Stimulated activated naive CD8-positive, alpha-beta T cell treated with anti-CD3 and anti-CD28 coated beads, Interleukin-15, amount 100 ng/mL, for 72 hours (primary cell): ENCODE measurements around the gene IFT57.
"Not testable (repeated sequence)": the region's sequence is repeated elsewhere in the genome, so short reads cannot be mapped to it uniquely, and the experiment has no call there.

Experiments used
- ATAC-seq: fragments of 150-1000 bp; cut with Tn5 transposase; 2 replicates; pipeline ENCODE4 v1.10.0; 2021; ENCODE audit warnings: mild to moderate bottlenecking, moderate library complexity
- DNase-seq, 2 donors: peaks; one replicate each; pipeline ENCODE4 v3.0.0; 2021 to 2022
- H3K27ac Mint-ChIP-seq, 2 donors: one replicate each; pipeline ENCODE4 v1.8.0; 2022; ENCODE audit warnings: mild to moderate bottlenecking in 2 of 2, mixed read lengths in 2 of 2, moderate library complexity in 2 of 2
- H3K27me3 Mint-ChIP-seq: one replicate; pipeline ENCODE4 v1.8.0; 2022; ENCODE audit warnings: mixed read lengths
- H3K4me1 Mint-ChIP-seq: one replicate; pipeline ENCODE4 v1.8.0; 2022; ENCODE audit warnings: mild to moderate bottlenecking, mixed read lengths
- H3K4me3 Mint-ChIP-seq, 2 donors: one replicate each; pipeline ENCODE4 v1.8.0; 2022; ENCODE audit warnings: mild to moderate bottlenecking in 2 of 2, mixed read lengths in 2 of 2, moderate library complexity in 1 of 2
- H3K9me3 Mint-ChIP-seq, 2 donors: one replicate each; pipeline ENCODE4 v1.8.0; 2022; ENCODE audit warnings: mixed read lengths in 2 of 2

Gene IFT57, protein sequence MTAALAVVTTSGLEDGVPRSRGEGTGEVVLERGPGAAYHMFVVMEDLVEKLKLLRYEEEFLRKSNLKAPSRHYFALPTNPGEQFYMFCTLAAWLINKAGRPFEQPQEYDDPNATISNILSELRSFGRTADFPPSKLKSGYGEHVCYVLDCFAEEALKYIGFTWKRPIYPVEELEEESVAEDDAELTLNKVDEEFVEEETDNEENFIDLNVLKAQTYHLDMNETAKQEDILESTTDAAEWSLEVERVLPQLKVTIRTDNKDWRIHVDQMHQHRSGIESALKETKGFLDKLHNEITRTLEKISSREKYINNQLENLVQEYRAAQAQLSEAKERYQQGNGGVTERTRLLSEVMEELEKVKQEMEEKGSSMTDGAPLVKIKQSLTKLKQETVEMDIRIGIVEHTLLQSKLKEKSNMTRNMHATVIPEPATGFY

DNA sequence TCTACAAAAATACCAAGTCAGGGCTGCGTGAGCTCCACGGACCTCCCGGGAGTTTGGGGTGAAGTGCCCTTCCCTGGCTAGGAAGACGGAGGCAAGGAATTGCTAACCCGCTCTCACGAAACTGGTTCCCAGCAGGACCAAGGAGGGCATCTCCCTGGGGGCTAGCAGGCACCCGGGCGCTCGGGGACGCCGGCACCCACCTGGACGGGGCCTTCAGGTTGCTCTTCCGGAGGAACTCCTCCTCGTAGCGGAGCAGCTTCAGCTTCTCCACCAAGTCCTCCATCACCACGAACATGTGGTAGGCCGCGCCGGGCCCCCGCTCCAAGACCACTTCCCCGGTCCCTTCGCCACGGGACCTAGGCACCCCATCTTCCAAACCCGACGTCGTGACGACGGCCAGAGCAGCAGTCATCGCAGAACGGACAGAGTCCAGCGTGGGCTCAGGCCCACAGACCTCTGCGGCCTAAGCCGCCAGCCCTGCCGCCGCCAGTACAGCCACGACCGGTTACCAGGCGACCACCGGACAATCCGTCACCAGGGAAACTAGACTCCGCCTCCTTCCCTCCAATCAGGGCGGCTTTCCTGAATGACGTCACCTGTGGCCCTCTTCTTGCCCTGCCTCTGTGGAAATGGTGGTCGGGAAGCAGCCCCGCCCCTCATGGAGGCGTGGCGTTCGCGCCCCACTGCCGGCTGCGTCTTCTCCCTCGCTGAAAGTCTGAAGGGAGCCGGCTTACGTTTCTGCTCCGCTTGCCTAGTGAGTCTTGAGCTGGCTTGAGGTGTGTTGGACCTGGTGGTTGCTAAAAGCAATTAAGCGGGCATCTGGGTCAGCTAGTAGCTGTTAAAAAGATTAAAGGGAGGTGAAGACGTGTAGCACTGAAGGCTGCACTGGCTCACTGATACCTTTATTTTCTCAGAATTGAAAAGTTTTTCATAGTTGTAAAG is at the start of gene IFT57:
TSS of gene IFT57 (minus strand) at position 514 of the 942 bp plus-strand sequence. CDS start at position 412, 102 bp downstream.
- Mint-ChIP-seq H3K27me3 (no peaks in the 10 kb centered on the region), H3K4me3 (peak within 1 kb of the TSS; percentile 100), H3K27ac (peak within 1 kb of the TSS; percentile 99 to 100), H3K4me1 (peaks cover 39% of the 10 kb centered on the region), H3K9me3 (no peaks in the 10 kb centered on the region)
- peak; percentile 94 to 97 for DNase-seq
- peak; percentile 94 for ATAC-seq

DNA sequence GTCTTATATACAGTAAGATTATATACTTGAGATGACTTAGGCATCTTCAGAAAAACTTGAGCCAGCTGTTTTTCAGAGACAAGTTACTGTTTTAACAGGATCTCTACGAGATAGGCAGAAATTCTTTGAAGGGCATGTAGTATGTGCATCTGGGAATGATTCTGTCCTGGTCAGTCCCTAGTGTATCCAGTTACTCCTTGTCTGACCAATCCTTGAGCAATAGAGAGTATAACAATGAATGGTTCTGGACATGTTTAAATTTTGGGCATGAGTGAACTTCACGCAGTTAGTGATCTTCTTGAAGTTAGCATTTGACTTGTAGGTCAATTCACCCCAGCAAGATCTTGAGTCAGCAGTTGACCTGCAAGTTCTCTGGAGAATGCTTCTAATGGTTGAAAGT is 49.4 kb upstream of the IFT57 start:
- no peaks in the 10 kb centered on the region for H3K4me1 Mint-ChIP-seq
- peaks cover 11 to 35% of the 10 kb centered on the region in 2 donors for H3K9me3 Mint-ChIP-seq
- no peak for DNase-seq
- no peak for ATAC-seq
- H3K27me3 Mint-ChIP-seq = no peaks in the 10 kb centered on the region
- no peak overlapping the region for H3K27ac Mint-ChIP-seq
- no peak overlapping the region for H3K4me3 Mint-ChIP-seq

DNA sequence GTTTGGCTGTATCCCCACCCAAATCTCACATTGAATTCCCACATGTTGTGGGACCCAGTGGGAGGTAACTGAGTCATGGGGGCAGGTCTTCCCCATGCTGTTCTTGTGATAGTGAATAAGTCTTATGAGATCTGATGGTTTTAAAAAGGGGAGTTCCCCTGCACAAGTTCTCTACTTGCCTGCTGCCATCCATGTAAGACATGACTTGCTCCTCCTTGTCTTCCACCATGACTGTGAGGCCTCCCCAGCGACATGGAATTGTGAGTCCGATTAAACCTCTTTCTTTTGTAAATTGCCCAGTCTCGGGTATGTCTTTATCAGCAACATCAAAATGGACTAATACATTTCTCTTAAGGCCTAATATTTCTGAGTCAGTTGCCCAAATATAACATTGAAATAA is 46.0 kb upstream of the IFT57 start:
- H3K9me3 Mint-ChIP-seq = peaks cover 11 to 22% of the 10 kb centered on the region in 2 donors
- not testable (repeated sequence) for ATAC-seq, H3K4me1 Mint-ChIP-seq

DNA sequence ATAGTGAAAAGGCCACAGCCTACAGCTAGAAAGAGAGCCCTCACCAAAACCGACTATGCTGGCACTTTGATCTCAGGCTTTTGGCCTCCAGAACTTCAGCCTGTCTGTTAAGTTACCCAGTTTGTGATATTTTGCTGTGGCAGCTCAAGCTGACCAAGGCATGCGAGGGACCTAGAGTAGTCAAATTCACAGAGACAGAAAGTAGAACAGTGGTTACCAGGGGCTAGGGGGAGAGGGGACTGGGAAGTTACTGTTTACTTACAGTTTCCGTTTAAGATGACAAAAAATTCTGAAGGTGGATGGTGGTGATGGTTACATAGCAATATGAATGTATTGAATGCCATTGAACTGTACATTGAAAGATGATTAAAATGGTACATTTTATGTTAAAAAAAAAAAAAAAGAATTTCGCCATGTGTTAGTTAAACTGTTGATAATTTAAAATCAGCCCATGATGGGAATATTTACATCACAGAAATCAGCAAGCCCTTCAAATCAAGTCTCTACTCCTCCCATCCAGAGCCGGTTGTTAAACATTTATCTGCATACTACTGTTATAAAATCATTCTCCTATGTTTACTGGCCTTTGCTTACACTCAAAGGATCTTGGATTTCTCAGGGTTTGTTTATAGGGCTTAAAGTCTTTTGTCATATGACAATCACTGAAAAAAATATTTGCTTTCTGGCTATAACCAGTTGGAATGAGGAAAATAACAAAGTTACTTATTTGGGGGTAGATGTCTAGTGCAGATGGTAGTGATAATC is 42.5 kb upstream of the IFT57 start:
- peak; percentile 61 for ATAC-seq
- not testable (repeated sequence) for H3K4me1 Mint-ChIP-seq, H3K27ac Mint-ChIP-seq, H3K4me3 Mint-ChIP-seq, H3K27me3 Mint-ChIP-seq, DNase-seq
- H3K9me3 Mint-ChIP-seq = peaks cover 11 to 27% of the 10 kb centered on the region in 2 donors

More for the DNA sequence above, 46.0 kb upstream of the IFT57 start:
- not testable (repeated sequence) for H3K27me3 Mint-ChIP-seq, H3K4me3 Mint-ChIP-seq, DNase-seq, H3K27ac Mint-ChIP-seq

DNA sequence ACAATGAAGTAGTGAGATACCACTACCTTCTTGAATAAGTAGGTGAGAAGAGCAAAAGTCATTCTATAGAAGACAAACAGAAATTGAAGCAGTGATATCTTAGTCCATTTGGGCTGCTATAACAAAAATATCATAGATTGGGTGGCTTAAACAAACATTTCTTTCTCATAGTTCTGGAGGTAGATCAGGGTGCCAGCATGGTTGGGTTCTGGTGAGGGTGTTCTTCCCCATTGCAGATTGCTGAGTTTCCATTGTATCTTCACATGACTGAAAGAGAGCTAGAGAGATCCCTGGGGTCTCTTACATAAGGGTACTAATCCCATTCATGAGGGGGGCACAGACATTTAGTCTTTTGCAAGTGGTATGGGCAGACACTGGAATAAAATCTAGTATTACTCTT is 32.9 kb upstream of the IFT57 start:
- DNase-seq = no peak
- no peak for ATAC-seq
- Mint-ChIP-seq H3K27ac (no peak overlapping the region), H3K9me3 (peaks cover 0 to 4% of the 10 kb centered on the region in 2 donors), H3K4me1 (peaks cover 5% of the 10 kb centered on the region), H3K4me3 (no peak overlapping the region), H3K27me3 (no peaks in the 10 kb centered on the region)

DNA sequence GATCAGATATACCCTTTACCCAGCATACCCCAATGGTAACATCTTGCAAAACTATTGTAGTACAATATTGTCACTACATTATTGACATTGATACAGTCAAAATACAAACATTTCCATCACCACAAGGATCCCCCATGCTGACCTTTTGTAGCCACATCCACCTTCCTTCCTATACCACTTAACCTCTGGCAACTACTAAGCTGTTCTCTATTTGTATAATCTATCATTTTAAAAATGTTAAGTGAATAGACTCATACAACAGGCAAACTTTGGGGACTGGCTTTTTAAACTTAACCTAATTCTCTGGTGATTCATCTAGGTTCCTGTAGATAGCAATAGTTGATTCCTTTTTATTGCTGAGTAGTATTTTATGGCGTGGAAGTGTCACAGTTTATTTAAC is 29.6 kb upstream of the IFT57 start:
- Mint-ChIP-seq H3K4me3 (no peak overlapping the region), H3K4me1 (peaks cover 10% of the 10 kb centered on the region), H3K9me3 (peaks cover 0 to 4% of the 10 kb centered on the region in 2 donors), H3K27me3 (no peaks in the 10 kb centered on the region), H3K27ac (no peak overlapping the region)
- DNase-seq (no peak), ATAC-seq (peak; percentile 52)

DNA sequence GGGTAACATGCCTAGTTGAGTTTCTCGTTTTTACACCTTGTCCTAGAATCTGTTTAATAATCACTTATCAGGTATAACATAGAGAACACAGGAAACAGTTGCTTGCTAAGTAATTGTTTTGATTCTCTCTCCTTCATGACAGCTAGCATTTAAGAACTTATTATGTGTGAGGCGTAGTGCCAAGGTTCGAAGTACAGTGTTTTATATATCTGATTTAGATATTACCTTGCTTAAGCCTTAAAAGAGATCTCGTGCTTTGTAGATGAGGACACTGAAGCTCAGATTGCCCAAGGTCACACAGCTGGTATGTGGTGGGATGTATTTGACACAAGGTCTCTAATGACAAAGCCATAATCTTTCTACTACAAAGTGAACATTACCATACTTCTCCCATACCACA is 29.0 kb upstream of the IFT57 start:
- Mint-ChIP-seq H3K9me3 (peaks cover 0 to 4% of the 10 kb centered on the region in 2 donors), H3K27ac (no peak overlapping the region), H3K4me3 (no peak overlapping the region), H3K4me1 (peaks cover 16% of the 10 kb centered on the region), H3K27me3 (no peaks in the 10 kb centered on the region)
- DNase-seq (no peak), ATAC-seq (no peak)

DNA sequence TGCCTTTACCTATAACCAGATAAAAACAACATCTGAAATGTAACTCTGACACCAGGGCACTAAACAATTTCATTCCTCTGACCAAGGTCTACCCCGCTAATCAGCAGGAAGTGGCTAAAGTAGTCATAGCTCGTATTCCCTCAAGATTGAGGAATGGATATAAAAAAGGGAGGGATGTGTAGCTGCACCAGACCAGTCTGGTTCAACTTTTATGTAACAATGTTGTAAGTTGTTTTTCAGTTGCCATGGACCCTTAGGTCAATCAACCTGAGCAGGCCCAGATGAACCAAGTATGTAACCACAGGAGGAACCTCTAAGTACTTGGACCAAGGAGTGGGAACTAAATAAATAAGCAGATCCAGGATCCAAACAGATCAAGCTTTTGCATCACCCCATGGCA is 28.4 kb upstream of the IFT57 start:
- Mint-ChIP-seq H3K4me3 (no peak overlapping the region), H3K27ac (no peak overlapping the region), H3K27me3 (no peaks in the 10 kb centered on the region), H3K4me1 (peaks cover 18% of the 10 kb centered on the region), H3K9me3 (peaks cover 0 to 4% of the 10 kb centered on the region in 2 donors)
- DNase-seq (no peak), ATAC-seq (no peak)

DNA sequence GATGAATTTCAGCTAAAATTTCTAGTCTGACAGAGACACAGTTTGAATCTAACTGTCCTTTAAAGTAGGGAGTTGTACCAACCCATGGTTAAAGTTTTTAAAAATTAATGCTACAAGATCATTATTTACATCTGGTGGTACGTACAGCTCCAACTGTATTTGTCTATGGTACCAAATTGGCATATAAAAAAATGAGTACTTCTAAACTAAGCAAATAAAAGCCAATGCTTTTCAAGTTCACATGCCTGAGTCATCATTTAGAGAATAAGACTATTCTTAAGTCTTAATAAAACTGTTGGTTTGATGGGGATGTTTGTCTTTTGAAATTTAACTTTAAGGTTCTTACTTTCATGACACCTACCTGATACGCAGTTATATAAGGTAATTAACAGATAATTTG is 21.0 kb upstream of the IFT57 start:
- H3K4me3 Mint-ChIP-seq = no peak overlapping the region
- no peak for DNase-seq
- H3K4me1 Mint-ChIP-seq = peaks cover 21% of the 10 kb centered on the region
- peaks cover 14 to 16% of the 10 kb centered on the region in 2 donors for H3K9me3 Mint-ChIP-seq
- no peak for ATAC-seq
- H3K27me3 Mint-ChIP-seq = no peaks in the 10 kb centered on the region
- H3K27ac Mint-ChIP-seq = no peak overlapping the region

DNA sequence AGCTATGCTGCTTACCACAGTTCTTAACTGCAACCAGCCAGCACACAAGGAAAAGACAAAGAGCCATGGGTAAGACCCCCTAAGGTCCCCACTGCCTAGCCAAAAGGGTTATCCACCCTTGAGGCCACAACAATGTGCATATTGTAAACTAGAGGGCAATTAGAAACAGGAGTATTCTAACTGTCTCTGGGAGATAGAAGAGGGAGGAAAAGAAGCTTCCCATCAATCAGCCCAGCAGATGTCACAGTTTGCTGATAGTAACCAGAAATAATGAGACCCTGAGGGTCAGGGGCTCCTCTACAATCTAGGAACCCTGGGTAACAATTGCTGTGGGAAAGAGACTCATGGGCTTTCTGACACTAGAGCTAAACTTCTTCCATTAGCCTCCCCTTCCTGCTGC is 20.6 kb upstream of the IFT57 start:
- no peak for ATAC-seq
- no peak for DNase-seq
- Mint-ChIP-seq H3K4me3 (no peak overlapping the region), H3K27me3 (no peaks in the 10 kb centered on the region), H3K4me1 (peaks cover 21% of the 10 kb centered on the region), H3K27ac (no peak overlapping the region), H3K9me3 (peaks cover 14 to 16% of the 10 kb centered on the region in 2 donors)

DNA sequence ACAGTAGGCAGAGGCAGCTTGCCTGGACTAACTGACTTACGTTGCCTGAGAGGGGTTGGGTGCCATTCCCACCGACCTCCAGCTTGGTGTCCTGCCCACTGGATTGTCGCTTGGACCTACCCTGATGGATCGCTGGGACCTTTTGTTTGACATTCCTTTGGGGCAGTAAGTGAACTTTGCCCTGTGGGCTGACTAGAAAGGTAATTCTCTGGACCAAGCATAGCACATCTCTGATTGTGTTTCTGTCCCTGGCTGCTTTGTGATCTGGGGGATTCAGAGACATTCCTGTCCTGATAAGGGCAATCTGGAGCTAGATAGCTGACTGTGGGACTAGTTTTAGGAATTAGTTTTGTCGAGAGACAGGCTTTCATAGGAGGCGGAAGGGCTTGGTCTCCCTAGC is 19.5 kb upstream of the IFT57 start:
- no peak overlapping the region for H3K4me3 Mint-ChIP-seq
- H3K4me1 Mint-ChIP-seq = peaks cover 15% of the 10 kb centered on the region
- H3K9me3 Mint-ChIP-seq = peaks cover 14 to 16% of the 10 kb centered on the region in 2 donors
- H3K27me3 Mint-ChIP-seq = no peaks in the 10 kb centered on the region
- DNase-seq = no peak
- ATAC-seq = no peak
- no peak overlapping the region for H3K27ac Mint-ChIP-seq

DNA sequence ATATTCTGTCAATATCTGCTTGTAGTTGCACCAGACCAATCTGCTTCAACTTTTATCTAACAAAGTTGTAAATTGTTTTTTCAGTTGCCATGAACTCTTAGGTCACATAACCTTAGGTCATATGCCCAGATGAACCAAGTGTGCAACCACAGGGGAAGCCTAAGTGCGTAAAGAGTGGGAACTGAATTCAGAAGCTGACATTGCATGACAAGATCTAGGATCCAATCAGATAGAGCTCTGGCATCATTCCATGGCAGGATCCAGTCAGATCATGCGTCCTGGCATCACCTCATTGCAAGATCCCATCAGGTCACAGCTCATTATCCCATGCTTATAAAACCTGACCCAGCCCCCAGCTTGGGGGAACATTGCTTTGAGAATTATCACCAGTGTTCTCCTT is 18.9 kb upstream of the IFT57 start:
- Mint-ChIP-seq H3K4me3 (no peak overlapping the region), H3K27ac (no peak overlapping the region), H3K4me1 (peaks cover 10% of the 10 kb centered on the region), H3K9me3 (peaks cover 14 to 16% of the 10 kb centered on the region in 2 donors), H3K27me3 (no peaks in the 10 kb centered on the region)
- DNase-seq = no peak
- ATAC-seq = no peak

DNA sequence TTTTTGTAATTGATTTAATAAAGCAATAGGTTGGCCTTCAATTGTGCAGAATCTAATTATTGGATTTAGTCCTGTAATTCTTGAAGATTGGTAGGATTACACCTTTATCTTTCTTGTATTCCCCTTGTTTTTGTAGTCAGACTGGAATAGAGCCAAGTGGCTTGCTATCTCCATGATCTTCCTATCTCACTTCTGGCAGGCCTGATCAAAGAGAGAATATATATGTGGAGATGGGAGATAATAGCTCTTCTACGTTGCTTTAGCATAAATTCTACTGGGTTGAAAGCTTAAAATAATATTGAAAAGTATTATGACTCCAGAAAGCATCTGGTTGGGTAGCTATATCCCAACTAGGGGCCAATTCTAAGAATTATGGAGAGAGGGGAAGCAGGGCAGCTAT is 16.9 kb upstream of the IFT57 start:
- peaks cover under 1% of the 10 kb centered on the region for H3K4me1 Mint-ChIP-seq
- no peak for ATAC-seq
- H3K27me3 Mint-ChIP-seq = no peaks in the 10 kb centered on the region
- H3K27ac Mint-ChIP-seq = no peak overlapping the region
- no peak for DNase-seq
- H3K4me3 Mint-ChIP-seq = no peak overlapping the region
- peaks cover 4 to 9% of the 10 kb centered on the region in 2 donors for H3K9me3 Mint-ChIP-seq

DNA sequence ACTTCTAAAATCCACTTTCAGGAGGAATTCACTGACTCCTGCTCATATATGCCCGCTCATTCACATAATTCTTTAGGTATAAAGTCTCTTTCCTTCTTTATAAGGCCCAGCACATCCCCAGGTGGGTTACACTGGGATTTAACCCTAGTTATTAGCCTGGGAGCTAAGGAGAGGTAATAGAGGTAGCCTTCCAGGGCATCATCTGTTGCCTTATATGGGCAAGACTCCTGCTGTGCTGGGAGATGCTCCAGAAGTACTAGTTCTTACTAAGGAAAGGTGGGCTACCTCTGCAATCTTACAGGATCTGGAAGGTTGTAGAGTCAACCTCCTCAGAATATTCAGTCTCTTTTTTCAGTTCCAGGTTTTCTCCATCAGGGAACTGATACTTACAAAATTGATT is 13.1 kb upstream of the IFT57 start:
- H3K4me1 Mint-ChIP-seq = no peaks in the 10 kb centered on the region
- H3K27ac Mint-ChIP-seq = no peak overlapping the region
- H3K27me3 Mint-ChIP-seq = no peaks in the 10 kb centered on the region
- H3K4me3 Mint-ChIP-seq = no peak overlapping the region
- H3K9me3 Mint-ChIP-seq = no peaks in the 10 kb centered on the region
- DNase-seq = no peak
- no peak for ATAC-seq

DNA sequence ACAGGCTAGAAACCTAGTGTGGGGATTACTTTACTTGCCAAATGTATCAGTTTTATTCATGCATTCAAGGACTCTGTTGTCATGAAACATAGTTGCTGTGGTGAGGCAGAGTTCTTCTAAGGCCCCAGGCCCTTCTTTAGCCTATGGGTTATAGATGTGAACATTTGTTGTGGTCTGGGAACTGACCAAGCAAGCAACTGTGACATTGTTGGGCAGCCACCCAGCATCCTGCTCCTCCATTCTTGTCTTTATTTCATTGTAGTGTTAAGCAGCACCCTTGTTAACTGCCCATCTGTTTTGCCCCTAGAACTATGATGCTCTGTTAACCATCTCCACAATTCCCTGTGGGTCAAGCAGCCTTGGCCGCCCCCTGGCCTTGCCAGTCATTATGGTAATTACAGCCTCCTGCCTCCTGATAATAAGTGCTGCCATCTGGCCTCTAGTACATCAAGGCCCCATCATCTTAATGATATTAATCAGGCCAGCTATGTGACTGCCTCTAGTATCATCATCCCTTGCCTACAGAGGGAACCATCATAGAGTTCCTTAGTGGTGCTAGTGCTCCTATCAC is 12.2 kb upstream of the IFT57 start:
- Mint-ChIP-seq H3K27ac (no peak overlapping the region), H3K4me1 (no peaks in the 10 kb centered on the region), H3K9me3 (no peaks in the 10 kb centered on the region), H3K4me3 (no peak overlapping the region), H3K27me3 (no peaks in the 10 kb centered on the region)
- no peak for ATAC-seq
- no peak for DNase-seq
